Esophagus muscularis mucosa (tissue), 4 donors: Measurements from ENCODE around the gene SMCO3. TPM values are rescaled to one million over a fixed set of nuclear protein-coding genes. Genes with fewer than 3 reads are reported as not detected.

ENCODE experiments used
- DNase-seq: peaks from one replicate; pipeline ENCODE4 v3.0.0-alpha.2; 2017; ENCODE audit errors: extremely low spot score
- H3K27ac ChIP-seq, 4 donors: fragments of 200-600 bp; sonication (generic); replicated peaks in 1 of 4; 1 replicate in 3 of 4; 2 replicates in 1 of 4; pipeline ENCODE4 v1.5.1; 2016 to 2019; ENCODE audit warnings: mild to moderate bottlenecking in 1 of 4
- H3K27me3 ChIP-seq, 4 donors: fragments of 200-600 bp; sonication (generic); one replicate each; pipeline versions ENCODE4 v1.5.1 to v1.6.0; 2016 to 2019
- H3K36me3 ChIP-seq, 4 donors: fragments of 200-600 bp; sonication (generic); one replicate each; pipeline ENCODE4 v1.5.1; 2016 to 2019
- H3K4me1 ChIP-seq, 4 donors: fragments of 200-600 bp; sonication (generic); one replicate each; pipeline ENCODE4 v1.5.1; 2016 to 2019
- H3K4me3 ChIP-seq, 4 donors: fragments of 200-600 bp; sonication (generic); 1 replicate in 2 of 4; 2 replicates in 2 of 4; pipeline ENCODE4 v1.5.1; 2016 to 2019; ENCODE audit warnings: mild to moderate bottlenecking in 4 of 4, moderate library complexity in 1 of 4
- H3K9me3 ChIP-seq, 4 donors: fragments of 200-600 bp; sonication (generic); 1 replicate in 3 of 4; 2 replicates in 1 of 4; pipeline ENCODE4 v1.5.1; 2016 to 2019
- CTCF ChIP-seq, 3 experiments: fragments of 200-600 bp in 2 of 3; fragments of 450-650 bp in 1 of 3; sonication (generic) in 2 of 3; IDR thresholded peaks; one replicate each; pipeline ENCODE4 v1.5.1; 2017 to 2019; ENCODE audit warnings: antibody characterized with exemption in 3 of 3, mild to moderate bottlenecking in 2 of 3, moderate library complexity in 1 of 3
- EP300 ChIP-seq: sonication (generic); formaldehyde crosslinking; IDR thresholded peaks from one replicate; pipeline ENCODE4 v1.6.1; 2017; ENCODE audit warnings: antibody characterized with exemption
- POLR2A ChIP-seq: fragments of 450-650 bp; IDR thresholded peaks from one replicate; pipeline ENCODE4 v1.6.1; 2017; ENCODE audit warnings: antibody characterized with exemption, moderate library complexity, mild to moderate bottlenecking, low read depth
- POLR2AphosphoS5 ChIP-seq, 2 donors: sonication (generic); formaldehyde crosslinking; IDR thresholded peaks; one replicate each; pipeline ENCODE4 v1.6.1; 2017; ENCODE audit warnings: antibody characterized with exemption in 2 of 2
- WGBS: methylation state at CpG from one replicate; pipeline ENCODE4 v1.1.5; 2018; 5-methylcytosine and 5-hydroxymethylcytosine counted together
- intact Hi-C: fragments of 100-400 bp; cut with DNase I; formaldehyde crosslinking; loops from one replicate; pipeline ENCODE4 v1.15.1; 2023
- total RNA-seq, 4 donors: library from RNA; depleted of rRNA; stranded (reverse); fragments of >200 nt; gene quantifications; one replicate each; pipeline versions ENCODE4 v1.1.0 to v1.2.1, GENCODE V29; 2016

The SMCO3 gene
- total RNA-seq, 4 donors from 2014 or later = 0.23 TPM; not detected in 3

GRCh38 chr12:14834509-14834908 is 20.5 kb upstream of the SMCO3 start:
- Histone ChIP-seq H3K4me1 (peaks cover 0 to 4% (median 0%) of the 10 kb centered on the region in 4 donors), H3K36me3 (no peaks in the 10 kb centered on the region), H3K27me3 (no peaks in the 10 kb centered on the region), H3K27ac (no peak overlapping the region), H3K9me3 (no peaks in the 10 kb centered on the region), H3K4me3 (no peak overlapping the region)
- DNase-seq = no peak
- intact Hi-C loops = no loop called here
- TF ChIP-seq EP300 = no peak
- TF ChIP-seq CTCF (IDR thresholded peaks at IDR 0.05) = no peak
- TF ChIP-seq POLR2AphosphoS5 (IDR thresholded peaks at IDR 0.05) = no peak
- TF ChIP-seq POLR2A = no peak

- intact Hi-C loops = no loop called here
- TF ChIP-seq POLR2AphosphoS5 (IDR thresholded peaks at IDR 0.05) (no peak), CTCF (IDR thresholded peaks at IDR 0.05) (no peak), EP300 (no peak)
These were observed 20.0 kb upstream of the SMCO3 start for GRCh38 chr12:14833952-14834351.

GRCh38 chr12:14833336-14833735 is 19.4 kb upstream of the SMCO3 start:
- DNase-seq = no peak
- Histone ChIP-seq H3K4me1 (peaks cover 0 to 4% (median 0%) of the 10 kb centered on the region in 4 donors), H3K4me3 (no peak overlapping the region), H3K27me3 (no peaks in the 10 kb centered on the region), H3K36me3 (no peaks in the 10 kb centered on the region), H3K27ac (no peak overlapping the region), H3K9me3 (no peaks in the 10 kb centered on the region)
- intact Hi-C loops = no loop called here
- TF ChIP-seq POLR2AphosphoS5 (IDR thresholded peaks at IDR 0.05) (no peak), EP300 (no peak), POLR2A (no peak), CTCF (IDR thresholded peaks at IDR 0.05) (no peak)
- WGBS = 87% methylated on average over 3 of the region's 3 CpGs

More at GRCh38 chr12:14833952-14834351, 20.0 kb upstream of the SMCO3 start:
- Histone ChIP-seq H3K9me3 (no peaks in the 10 kb centered on the region), H3K4me3 (no peak overlapping the region), H3K27me3 (no peaks in the 10 kb centered on the region), H3K27ac (no peak overlapping the region), H3K4me1 (peaks cover 0 to 4% (median 0%) of the 10 kb centered on the region in 4 donors), H3K36me3 (no peaks in the 10 kb centered on the region)
- WGBS = 54% methylated on average over 1 of the region's 1 CpG
- no peak for DNase-seq

- intact Hi-C loops = no loop called here
- no peak for TF ChIP-seq EP300
- TF ChIP-seq POLR2AphosphoS5 (IDR thresholded peaks at IDR 0.05) = no peak
- no peak for TF ChIP-seq CTCF (IDR thresholded peaks at IDR 0.05)
- no peak for TF ChIP-seq POLR2A
- no peak overlapping the region for H3K4me3 ChIP-seq
These were observed 14.9 kb upstream of the SMCO3 start for GRCh38 chr12:14828892-14829291.

GRCh38 chr12:14827043-14827442 is 13.1 kb upstream of the SMCO3 start:
- WGBS = 100% methylated on average over 2 of the region's 2 CpGs
- Histone ChIP-seq H3K36me3 (no peaks in the 10 kb centered on the region), H3K4me3 (no peak overlapping the region), H3K4me1 (no peaks in the 10 kb centered on the region), H3K27ac (peak overlapping the region in 1 of 4 donors; percentile 12), H3K27me3 (no peaks in the 10 kb centered on the region), H3K9me3 (no peaks in the 10 kb centered on the region)
- TF ChIP-seq POLR2AphosphoS5 (IDR thresholded peaks at IDR 0.05) (no peak), POLR2A (no peak)
- DNase-seq = no peak
- intact Hi-C loops = no loop called here

More at GRCh38 chr12:14828892-14829291, 14.9 kb upstream of the SMCO3 start:
- no peak for DNase-seq
- H3K4me1 ChIP-seq = no peaks in the 10 kb centered on the region
- no peaks in the 10 kb centered on the region for H3K9me3 ChIP-seq
- no peaks in the 10 kb centered on the region for H3K27me3 ChIP-seq
- no peak overlapping the region for H3K27ac ChIP-seq
- no peaks in the 10 kb centered on the region for H3K36me3 ChIP-seq
